NCI-H446 treated with DMSO at 0.1 percent for 48 hours (cell line): ENCODE data around the gene TAC3.

Experiments
- DNase-seq: peaks from one replicate; lab custom pipeline; 2025; lab: John Stamatoyannopoulos, UW

The TAC3 gene

GRCh38 chr12:57005980-57006808 lies 10.1 kb downstream of the TAC3 start, which contains the start of gene ZBTB39:
TSS of gene ZBTB39 (minus strand) at chr12:57006546. CDS start at chr12:57004917, 1,629 bp downstream.
- DNase-seq = no peak

- DNase-seq = no peak
Observed at GRCh38 chr12:57004651-57005050, 11.7 kb downstream of the TAC3 start.

GRCh38 chr12:57003395-57003794 lies 12.9 kb downstream of the TAC3 start:
- DNase-seq = no peak

GRCh38 chr12:57001448-57001906 lies 14.9 kb downstream of the TAC3 start:
- no peak for DNase-seq

GRCh38 chr12:57000393-57000792 lies 15.9 kb downstream of the TAC3 start:
- no peak for DNase-seq

GRCh38 chr12:56999456-56999855 lies 16.9 kb downstream of the TAC3 start:
- DNase-seq = no peak

GRCh38 chr12:56998981-56999380 lies 17.3 kb downstream of the TAC3 start:
- no peak for DNase-seq

- DNase-seq = no peak
Observed at GRCh38 chr12:56998316-56998715, 18.0 kb downstream of the TAC3 start.

- DNase-seq = no peak
Observed at GRCh38 chr12:56996793-56997545, 19.4 kb downstream of the TAC3 start.

- DNase-seq = no peak
Observed at GRCh38 chr12:56995930-56996496, 20.3 kb downstream of the TAC3 start.

GRCh38 chr12:56995201-56995929 lies 21.0 kb downstream of the TAC3 start:
- DNase-seq = no peak

- DNase-seq = no peak
Observed at GRCh38 chr12:56994231-56994746, 22.0 kb downstream of the TAC3 start.

GRCh38 chr12:56993346-56993745 lies 23.0 kb downstream of the TAC3 start:
- DNase-seq = no peak

GRCh38 chr12:56991319-56992246 lies 24.7 kb downstream of the TAC3 start:
- no peak for DNase-seq

- DNase-seq = no peak
Observed at GRCh38 chr12:56990648-56991318, 25.5 kb downstream of the TAC3 start.

GRCh38 chr12:56989861-56990610 lies 26.3 kb downstream of the TAC3 start:
- no peak for DNase-seq

- DNase-seq = no peak
Observed at GRCh38 chr12:56988207-56988739, 28.1 kb downstream of the TAC3 start.

- DNase-seq = peak; percentile 49
Observed at GRCh38 chr12:56987551-56988053, 28.7 kb downstream of the TAC3 start.

- no peak for DNase-seq
Observed at GRCh38 chr12:56987011-56987410, 29.3 kb downstream of the TAC3 start.
